Gastroesophageal sphincter (tissue), 3 donors: ENCODE measurements around the gene FGF18.

Source experiments
- POLR2A ChIP-seq, 2 donors: fragments of 450-650 bp; IDR thresholded peaks; one replicate each; pipeline ENCODE4 v1.6.1; 2017; ENCODE audit warnings: antibody characterized with exemption in 2 of 2, mild to moderate bottlenecking in 2 of 2, moderate library complexity in 1 of 2
- TF ChIP-seq, protein P1 (sequence below), 4 experiments: fragments of 200-600 bp in 2 of 4; fragments of 450-650 bp in 2 of 4; sonication (generic) in 1 of 4; IDR thresholded peaks; one replicate each; pipeline ENCODE4 v1.5.1; 2017 to 2019; ENCODE audit warnings: antibody characterized with exemption in 4 of 4, mild to moderate bottlenecking in 2 of 4, moderate library complexity in 2 of 4

DNA sequence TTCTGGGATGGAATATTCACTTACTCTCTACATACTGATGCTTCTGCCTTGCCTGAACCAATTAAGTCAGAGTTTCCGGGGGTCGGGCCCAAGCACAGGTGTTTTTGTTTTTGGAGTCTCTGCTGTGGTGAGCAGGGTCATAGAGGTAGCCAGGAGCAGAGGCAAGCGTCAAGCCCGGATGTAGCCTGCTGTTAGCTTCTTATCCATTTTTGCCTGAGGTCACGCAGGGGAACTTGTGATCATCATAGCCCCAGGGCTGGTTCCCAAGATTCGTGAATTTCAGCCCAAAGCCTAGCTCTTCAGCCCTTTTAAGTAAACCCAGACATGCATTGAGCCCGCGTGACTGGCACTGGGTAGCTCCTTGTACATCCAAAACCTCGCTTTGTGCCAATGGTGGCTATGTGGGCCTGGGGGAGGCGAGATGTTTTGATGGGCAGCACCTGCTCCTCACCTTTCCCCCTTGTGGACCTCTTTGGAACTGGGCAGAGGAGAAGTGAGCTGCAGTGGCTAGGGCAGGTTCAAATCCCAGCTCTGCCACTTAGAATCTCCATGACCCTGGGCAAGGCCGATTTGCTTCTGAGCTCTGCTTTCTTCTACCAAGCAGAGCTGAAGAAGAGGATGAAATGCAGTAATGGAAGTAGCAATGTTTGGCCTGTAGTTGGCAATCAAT is 33.7 kb downstream of the FGF18 start:
- TF ChIP-seq, protein P1, sequence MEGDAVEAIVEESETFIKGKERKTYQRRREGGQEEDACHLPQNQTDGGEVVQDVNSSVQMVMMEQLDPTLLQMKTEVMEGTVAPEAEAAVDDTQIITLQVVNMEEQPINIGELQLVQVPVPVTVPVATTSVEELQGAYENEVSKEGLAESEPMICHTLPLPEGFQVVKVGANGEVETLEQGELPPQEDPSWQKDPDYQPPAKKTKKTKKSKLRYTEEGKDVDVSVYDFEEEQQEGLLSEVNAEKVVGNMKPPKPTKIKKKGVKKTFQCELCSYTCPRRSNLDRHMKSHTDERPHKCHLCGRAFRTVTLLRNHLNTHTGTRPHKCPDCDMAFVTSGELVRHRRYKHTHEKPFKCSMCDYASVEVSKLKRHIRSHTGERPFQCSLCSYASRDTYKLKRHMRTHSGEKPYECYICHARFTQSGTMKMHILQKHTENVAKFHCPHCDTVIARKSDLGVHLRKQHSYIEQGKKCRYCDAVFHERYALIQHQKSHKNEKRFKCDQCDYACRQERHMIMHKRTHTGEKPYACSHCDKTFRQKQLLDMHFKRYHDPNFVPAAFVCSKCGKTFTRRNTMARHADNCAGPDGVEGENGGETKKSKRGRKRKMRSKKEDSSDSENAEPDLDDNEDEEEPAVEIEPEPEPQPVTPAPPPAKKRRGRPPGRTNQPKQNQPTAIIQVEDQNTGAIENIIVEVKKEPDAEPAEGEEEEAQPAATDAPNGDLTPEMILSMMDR (IDR thresholded peaks at IDR 0.05): no peak
- no peak for TF ChIP-seq POLR2A (IDR thresholded peaks at IDR 0.05)
